H1 (cell line): ENCODE results near the gene IL17RE. TPM values are rescaled to one million over a fixed set of nuclear protein-coding genes. Genes with fewer than 3 reads are reported as not detected.

ENCODE experiments used
- CTCF ChIA-PET: fragments of 300-600 bp; sonication (Branson Sonifier 250); formaldehyde crosslinking; loops from one replicate; lab custom pipeline; 2021; ENCODE audit not compliant: partially characterized antibody; lab: Charles Lee
- POLR2A ChIA-PET: fragments of 300-600 bp; sonication (Branson Sonifier 250); formaldehyde crosslinking; loops from one replicate; lab custom pipeline; 2021; ENCODE audit warnings: inconsistent platforms; ENCODE audit not compliant: partially characterized antibody; lab: Charles Lee
- DNase-seq, 2 experiments: peaks; one replicate each; pipeline versions ENCODE4 v3.0.0 to v3.0.0-alpha.2; 2010 to 2022; ENCODE audit warnings: low spot score in 2 of 2, low read depth in 1 of 2, mixed read lengths in 1 of 2
- FAIRE-seq: peaks from 2 replicates; lab custom pipeline; 2011; peaks lifted over from hg19 to GRCh38; lab: Jason Lieb, UNC
- H2AFZ ChIP-seq: 2 replicates; pipeline ENCODE4 v1.8.1; 2012; ENCODE audit warnings: low read length, inconsistent platforms
- H2AK5ac ChIP-seq: 2 replicates; pipeline ENCODE4 v1.6.1; 2013; ENCODE audit warnings: low read depth, low read length
- H2BK120ac ChIP-seq: replicated peaks from 2 replicates; pipeline ENCODE3; 2013; ENCODE audit warnings: low read depth, low read length, inconsistent platforms
- H2BK12ac ChIP-seq: 2 replicates; pipeline ENCODE4 v1.6.1; 2013; ENCODE audit warnings: low read depth, low read length
- H2BK15ac ChIP-seq: 2 replicates; pipeline ENCODE4 v1.6.1; 2013; ENCODE audit warnings: low read length
- H2BK20ac ChIP-seq: 2 replicates; pipeline ENCODE4 v1.6.1; 2013; ENCODE audit warnings: low read length
- H2BK5ac ChIP-seq: 2 replicates; pipeline ENCODE4 v1.6.1; 2013; ENCODE audit warnings: low read depth, low read length
- H3K14ac ChIP-seq: 2 replicates; pipeline ENCODE4 v1.6.1; 2013; ENCODE audit warnings: inconsistent platforms; ENCODE audit not compliant: insufficient read length
- H3K18ac ChIP-seq: 2 replicates; pipeline ENCODE4 v1.6.1; 2013; ENCODE audit warnings: low read length; ENCODE audit errors: extremely low read depth
- H3K23ac ChIP-seq: 2 replicates; pipeline ENCODE4 v1.6.1; 2013; ENCODE audit warnings: inconsistent platforms; ENCODE audit not compliant: insufficient read length
- H3K23me2 ChIP-seq: 2 replicates; pipeline ENCODE4 v1.6.1; 2013; ENCODE audit warnings: low read depth, low read length
- H3K27ac ChIP-seq: 2 replicates; pipeline ENCODE4 v1.6.1; 2011; ENCODE audit warnings: low read depth, low read length, inconsistent platforms
- H3K27me3 ChIP-seq, 4 experiments: replicated peaks in 1 of 4; 1 replicate in 1 of 4; 2 replicates in 3 of 4; pipeline versions ENCODE4 v1.6.1 to v1.8.1; 2011 to 2013; ENCODE audit warnings: low read length in 3 of 4, mild to moderate bottlenecking in 3 of 4, inconsistent platforms in 2 of 4, mixed read lengths in 2 of 4, moderate library complexity in 1 of 4; ENCODE audit not compliant: control insufficient read depth in 3 of 4, insufficient read depth in 3 of 4; ENCODE audit errors: extremely low read depth in 1 of 4
- H3K36me3 ChIP-seq, 4 experiments: 2 replicates each; pipeline versions ENCODE4 v1.6.1 to v1.8.1; 2011 to 2013; ENCODE audit warnings: mild to moderate bottlenecking in 4 of 4, low read length in 3 of 4, moderate library complexity in 2 of 4, control low read depth in 1 of 4, inconsistent platforms in 1 of 4; ENCODE audit not compliant: insufficient read depth in 4 of 4, control insufficient read depth in 2 of 4
- H3K4ac ChIP-seq: replicated peaks from 2 replicates; pipeline ENCODE3; 2013; ENCODE audit warnings: low read length, low read depth, mixed read lengths, inconsistent platforms; ENCODE audit not compliant: insufficient read length
- H3K4me1 ChIP-seq, 4 experiments: replicated peaks in 1 of 4; 1 replicate in 1 of 4; 2 replicates in 3 of 4; pipeline versions ENCODE4 v1.6.1 to v1.8.1; 2011 to 2013; ENCODE audit warnings: low read length in 3 of 4, inconsistent platforms in 2 of 4, mixed read lengths in 1 of 4; ENCODE audit not compliant: insufficient read depth in 4 of 4, control insufficient read depth in 3 of 4
- H3K4me2 ChIP-seq, 2 experiments: 2 replicates each; pipeline versions ENCODE4 v1.6.1 to v1.8.1; 2011 to 2013; ENCODE audit warnings: low read depth in 2 of 2, low read length in 2 of 2, control low read depth in 1 of 2, inconsistent platforms in 1 of 2, mild to moderate bottlenecking in 1 of 2; ENCODE audit not compliant: insufficient read depth in 1 of 2
- H3K4me3 ChIP-seq, 4 experiments: fragments of 200-600, 300-600 bp in 1 of 4; sonication (generic), shearing (Covaris generic), sonication (Bioruptor Twin) in 1 of 4; 2 replicates each; pipeline versions ENCODE4 v1.5.1 to v1.8.1; 2011 to 2016; ENCODE audit warnings: low read length in 4 of 4, low read depth in 3 of 4, control low read depth in 2 of 4, inconsistent platforms in 2 of 4, mild to moderate bottlenecking in 2 of 4, mixed read lengths in 1 of 4, moderate library complexity in 1 of 4; ENCODE audit not compliant: insufficient read depth in 2 of 4; ENCODE audit errors: extremely low read depth in 1 of 4
- H3K56ac ChIP-seq: replicated peaks from 2 replicates; pipeline ENCODE3; 2013; ENCODE audit warnings: low read depth, mild to moderate bottlenecking, mixed read lengths, low read length, inconsistent platforms; ENCODE audit not compliant: insufficient read length
- H3K79me1 ChIP-seq: 2 replicates; pipeline ENCODE4 v1.6.1; 2013; ENCODE audit warnings: low read depth, low read length, control low read depth
- H3K79me2 ChIP-seq, 2 experiments: 2 replicates each; pipeline versions ENCODE4 v1.6.1 to v1.8.1; 2012 to 2013; ENCODE audit warnings: low read length in 2 of 2, mild to moderate bottlenecking in 2 of 2, inconsistent platforms in 1 of 2; ENCODE audit not compliant: insufficient read depth in 2 of 2, control insufficient read depth in 1 of 2
- H3K9ac ChIP-seq, 4 experiments: replicated peaks in 1 of 4; 1 replicate in 1 of 4; 2 replicates in 3 of 4; pipeline versions ENCODE4 v1.6.1 to v1.8.1; 2011 to 2013; ENCODE audit warnings: low read depth in 3 of 4, low read length in 3 of 4, control low read depth in 2 of 4, mild to moderate bottlenecking in 2 of 4, moderate library complexity in 2 of 4, inconsistent platforms in 1 of 4; ENCODE audit errors: extremely low read depth in 1 of 4
- H3K9me3 ChIP-seq, 2 experiments: 2 replicates each; pipeline versions ENCODE4 v1.6.1 to v1.8.1; 2012 to 2013; ENCODE audit warnings: mild to moderate bottlenecking in 2 of 2, moderate library complexity in 2 of 2, control low read depth in 1 of 2, inconsistent platforms in 1 of 2, low read depth in 1 of 2, low read length in 1 of 2, mixed read lengths in 1 of 2; ENCODE audit not compliant: insufficient read depth in 2 of 2
- H4K20me1 ChIP-seq, 2 experiments: replicated peaks in 1 of 2; 2 replicates each; pipeline versions ENCODE3 to v1.8.1; 2011 to 2013; ENCODE audit warnings: inconsistent platforms in 2 of 2, low read length in 2 of 2, mild to moderate bottlenecking in 1 of 2; ENCODE audit not compliant: insufficient read depth in 2 of 2, control insufficient read depth in 1 of 2
- H4K5ac ChIP-seq: 2 replicates; pipeline ENCODE4 v1.6.1; 2013; ENCODE audit warnings: low read length, low read depth, mixed read lengths, inconsistent platforms; ENCODE audit not compliant: insufficient read length
- H4K8ac ChIP-seq: 2 replicates; pipeline ENCODE4 v1.8.0; 2013; ENCODE audit warnings: mild to moderate bottlenecking, moderate library complexity, low read length, inconsistent platforms; ENCODE audit not compliant: insufficient read depth; ENCODE audit errors: extremely low read depth
- H4K91ac ChIP-seq: replicated peaks from 2 replicates; pipeline ENCODE3; 2013; ENCODE audit warnings: low read length, mixed read lengths, inconsistent platforms; ENCODE audit not compliant: insufficient read length
- CBX8 ChIP-seq: fragments of 300-800, 300-1000 bp; sonication (generic); IDR thresholded peaks from 2 replicates; pipeline ENCODE4 v1.7.1; 2016; ENCODE audit warnings: low read depth, low read length, borderline replicate concordance
- CHD2 ChIP-seq: IDR thresholded peaks from 2 replicates; pipeline ENCODE4 v1.6.1; 2012; ENCODE audit warnings: low read length, improper control_type of control experiment
- KDM1A ChIP-seq: fragments of 200-600, 300-600 bp; sonication (generic); IDR thresholded peaks from 2 replicates; pipeline ENCODE4 v1.7.1; 2016; ENCODE audit warnings: mild to moderate bottlenecking, low read length, borderline replicate concordance
- NANOG ChIP-seq: IDR thresholded peaks from 2 replicates; pipeline ENCODE4 v1.6.1; 2011; ENCODE audit warnings: low read length, low read depth, mild to moderate bottlenecking, inconsistent platforms; ENCODE audit not compliant: insufficient read depth, poor library complexity, severe bottlenecking
- SUZ12 ChIP-seq: fragments of 200-600 bp; sonication (generic); IDR thresholded peaks from 2 replicates; pipeline ENCODE4 v1.6.1; 2012; ENCODE audit warnings: mild to moderate bottlenecking, inconsistent platforms, low read length, moderate library complexity, mixed read lengths
- TBP ChIP-seq: IDR thresholded peaks from 2 replicates; pipeline ENCODE4 v1.6.1; 2011; ENCODE audit warnings: low read depth, low read length, improper control_type of control experiment
- TCF12 ChIP-seq: IDR thresholded peaks from 2 replicates; pipeline ENCODE4 v1.6.1; 2011; ENCODE audit warnings: low read depth, mild to moderate bottlenecking, low read length
- WGBS, 2 experiments: shearing (Covaris generic) in 1 of 2; methylation state at CpG; one replicate each; pipeline versions ENCODE4 v1.1.6 to v1.1.7; 2013 to 2015; ENCODE audit warnings: low lambda C conversion rate in 2 of 2, mixed read lengths in 2 of 2, inconsistent platforms in 1 of 2, low coverage in 1 of 2, missing lambda C conversion rate in 1 of 2; ENCODE audit not compliant: insufficient replicate concordance in 2 of 2, insufficient coverage in 1 of 2, insufficient read length in 1 of 2; ENCODE audit errors: extremely low coverage in 1 of 2, missing lambda C conversion rate in 1 of 2; 5-methylcytosine and 5-hydroxymethylcytosine counted together
- polyA plus RNA-seq, 7 experiments: library from polyadenylated mRNA; depleted of rRNA in 3 of 7; stranded (reverse) in 5 of 7; unstranded in 2 of 7; fragments of >200 nt in 5 of 7; fragments of 200-250 nt in 2 of 7; gene quantifications; 1 replicate in 5 of 7; 2 replicates in 1 of 7; 4 replicates in 1 of 7; pipeline versions ENCODE4 v1.2.1 to v1.2.3, GENCODE V29; 2011 to 2013; ENCODE audit warnings: missing spikeins in 2 of 7, mixed read lengths in 2 of 7
- total RNA-seq: library from RNA; stranded (reverse); fragmentation: NEBNext Ultra II Directional; extraction: Animal tissue kit (Norgen Biotek cat#: 25700); gene quantifications from 2 replicates; pipeline ENCODE4 v1.2.1, GENCODE V29; 2021

The IL17RE gene
- total and polyA plus RNA-seq, 2 of the 8 experiments (the other 6 are each of a cell fraction or from before 2014, with no cell fraction given): 3.4 to 4.9 TPM

DNA sequence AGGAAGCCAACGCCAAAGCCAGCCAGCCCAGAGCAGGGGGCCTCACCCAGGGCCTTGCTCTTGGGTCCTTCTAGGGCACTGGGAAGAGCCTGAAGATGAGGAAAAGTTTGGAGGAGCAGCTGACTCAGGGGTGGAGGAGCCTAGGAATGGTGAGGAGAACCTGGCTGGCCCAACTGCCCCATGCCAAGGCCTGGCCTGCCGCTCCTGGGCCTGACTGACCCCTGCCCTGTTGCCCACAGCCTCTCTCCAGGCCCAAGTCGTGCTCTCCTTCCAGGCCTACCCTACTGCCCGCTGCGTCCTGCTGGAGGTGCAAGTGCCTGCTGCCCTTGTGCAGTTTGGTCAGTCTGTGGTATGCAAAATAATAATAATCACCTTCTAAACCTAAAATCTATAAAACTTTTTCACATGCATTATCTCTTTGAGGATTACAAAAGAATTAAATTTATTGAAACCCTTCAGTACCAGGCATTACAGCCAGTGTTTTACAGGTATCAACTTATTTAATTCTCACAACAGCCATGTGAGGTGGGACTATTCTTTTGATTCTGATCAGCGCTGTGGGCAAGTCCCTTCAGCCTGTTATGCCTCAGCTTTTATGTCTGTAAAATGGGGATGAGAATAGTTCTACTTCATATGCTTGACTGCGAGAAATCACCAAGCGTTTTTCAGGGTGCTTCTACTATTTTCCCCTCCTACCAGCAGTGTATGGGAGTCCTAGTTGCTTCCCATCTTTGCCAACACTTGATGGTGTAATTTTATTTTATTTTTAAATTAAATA, 15.8 kb downstream of the IL17RE start:
- Histone ChIP-seq H4K8ac (no peak overlapping the region), H3K56ac (no peak overlapping the region), H4K91ac (no peak overlapping the region), H3K27me3 (peaks cover 0 to 18% (median 10%) of the 10 kb centered on the region in 4 experiments; a peak in 5 of 7 replicates), H3K23ac (no peak overlapping the region), H2BK5ac (no peak overlapping the region), H3K27ac (no peak overlapping the region), H3K9me3 (no peaks in the 10 kb centered on the region), H3K79me1 (no peaks in the 10 kb centered on the region), H3K18ac (no peak overlapping the region), H3K14ac (no peak overlapping the region), H2AFZ (no peak overlapping the region), H3K4ac (no peak overlapping the region), H3K4me1 (peaks cover 0 to 20% (median 17%) of the 10 kb centered on the region in 4 experiments; a peak in 6 of 7 replicates), H3K79me2 (no peaks in the 10 kb centered on the region), H2AK5ac (peak overlapping the region; percentile 77; the same call in 1 of the 2 replicates), H3K36me3 (no peaks in the 10 kb centered on the region), H2BK120ac (no peak overlapping the region), H3K9ac (no peak overlapping the region), H3K23me2 (peaks cover 10% of the 10 kb centered on the region; the same call in 1 of the 2 replicates), H2BK15ac (no peak overlapping the region), H4K20me1 (no peaks in the 10 kb centered on the region), H4K5ac (no peak overlapping the region), H3K4me3 (no peak overlapping the region), H3K4me2 (no peak overlapping the region; a peak in 1 of 4 replicates), H2BK20ac (no peak overlapping the region), H2BK12ac (no peak overlapping the region; the same call in 1 of the 2 replicates)
- 91% methylated on average over 8 of the region's 8 CpGs; no CpG with 5 or more reads in 1 of the 2 experiments for WGBS, 2 experiments
- TF ChIP-seq SUZ12 (no peak), CHD2 (no peak), KDM1A (no peak), CBX8 (no peak), NANOG (no peak), TBP (no peak), TCF12 (no peak)
- FAIRE-seq: no peak
- DNase-seq: no peak
- ChIA-PET CTCF (interaction anchor here (0.6 to 9.1 kb wide), 5 partner anchors 12 to 91 kb away, joined by 3 to 76 read pairs (median 3); partner anchors contain the start of genes CRELD1 and IL17RE), POLR2A (interaction anchor here (0.8 to 1.3 kb wide), 4 partner anchors 10 to 27 kb away, joined by 3 to 4 read pairs (median 4); no protein-coding TSS in a partner anchor)
